ENCODE measurements around the gene BBX. TPM values are rescaled to one million over a fixed set of nuclear protein-coding genes. Genes with fewer than 3 reads are reported as not detected.

BBX gene
- polyA plus RNA-seq, 1 donor from 2014 or later = 23.8 TPM

GRCh38 chr3:107644631-107645030 lies 121.9 kb downstream of the BBX start:
- no peak overlapping the region for H3K9ac ChIP-seq (ENCODE audit: low read length)
- no peak overlapping the region for H3K27ac ChIP-seq (ENCODE audit: low read length)
- TF ChIP-seq, protein P1, sequence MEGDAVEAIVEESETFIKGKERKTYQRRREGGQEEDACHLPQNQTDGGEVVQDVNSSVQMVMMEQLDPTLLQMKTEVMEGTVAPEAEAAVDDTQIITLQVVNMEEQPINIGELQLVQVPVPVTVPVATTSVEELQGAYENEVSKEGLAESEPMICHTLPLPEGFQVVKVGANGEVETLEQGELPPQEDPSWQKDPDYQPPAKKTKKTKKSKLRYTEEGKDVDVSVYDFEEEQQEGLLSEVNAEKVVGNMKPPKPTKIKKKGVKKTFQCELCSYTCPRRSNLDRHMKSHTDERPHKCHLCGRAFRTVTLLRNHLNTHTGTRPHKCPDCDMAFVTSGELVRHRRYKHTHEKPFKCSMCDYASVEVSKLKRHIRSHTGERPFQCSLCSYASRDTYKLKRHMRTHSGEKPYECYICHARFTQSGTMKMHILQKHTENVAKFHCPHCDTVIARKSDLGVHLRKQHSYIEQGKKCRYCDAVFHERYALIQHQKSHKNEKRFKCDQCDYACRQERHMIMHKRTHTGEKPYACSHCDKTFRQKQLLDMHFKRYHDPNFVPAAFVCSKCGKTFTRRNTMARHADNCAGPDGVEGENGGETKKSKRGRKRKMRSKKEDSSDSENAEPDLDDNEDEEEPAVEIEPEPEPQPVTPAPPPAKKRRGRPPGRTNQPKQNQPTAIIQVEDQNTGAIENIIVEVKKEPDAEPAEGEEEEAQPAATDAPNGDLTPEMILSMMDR (IDR thresholded peaks at IDR 0.05; ENCODE audit: poor library complexity, severe bottlenecking) = no peak
- no peak for TF ChIP-seq EP300 (conservative IDR thresholded peaks at IDR 0.05; ENCODE audit: poor library complexity, severe bottlenecking)
- no peaks in the 10 kb centered on the region for H3K27me3 ChIP-seq (ENCODE audit: insufficient read depth, low read depth, low read length)
- H3K36me3 ChIP-seq (ENCODE audit: insufficient read depth, low read length) = no peaks in the 10 kb centered on the region
- H3K4me2 ChIP-seq (ENCODE audit: low read length) = no peak overlapping the region
- no peaks in the 10 kb centered on the region for H4K20me1 ChIP-seq (ENCODE audit: insufficient read depth)
- no peaks in the 10 kb centered on the region for H3K9me2 ChIP-seq (ENCODE audit: insufficient read depth, low read length)
- no peak overlapping the region for H3K4me3 ChIP-seq (ENCODE audit: low read length)
- no peaks in the 10 kb centered on the region for H3K79me2 ChIP-seq (replicated peaks; ENCODE audit: insufficient read depth, low read length)
- no peaks in the 10 kb centered on the region for H3F3A ChIP-seq (ENCODE audit: insufficient read depth, low read length, poor library complexity, severe bottlenecking)
- H3K9me3 ChIP-seq (ENCODE audit: low read length) = no peaks in the 10 kb centered on the region
- H2AFZ ChIP-seq (ENCODE audit: low read depth, low read length) = no peak overlapping the region

DNA sequence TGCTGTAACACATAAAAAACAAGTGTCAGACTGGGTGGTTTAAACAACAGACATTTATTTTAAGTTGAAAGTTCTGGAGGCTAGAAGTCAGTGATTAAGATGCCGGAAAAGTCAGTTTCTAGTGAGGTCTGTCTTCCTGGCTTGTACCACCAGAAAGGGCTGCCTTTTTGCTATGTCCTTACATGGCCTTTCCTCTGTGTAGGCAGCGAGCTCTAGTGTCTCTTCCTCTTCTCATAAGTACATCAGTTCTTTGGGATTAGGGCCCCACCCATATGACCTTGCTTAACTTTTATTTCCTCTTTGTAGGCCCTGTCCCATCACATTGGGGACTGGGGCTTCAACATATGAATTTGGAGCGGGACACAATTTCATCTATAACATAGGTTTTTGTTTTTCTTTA lies 128.0 kb downstream of the BBX start:
- H3K4me3 ChIP-seq (ENCODE audit: low read length) = no peak overlapping the region
- no peak overlapping the region for H3K4me2 ChIP-seq (ENCODE audit: low read length)
- H3K36me3 ChIP-seq (ENCODE audit: insufficient read depth, low read length) = no peaks in the 10 kb centered on the region
- H2AFZ ChIP-seq (ENCODE audit: low read depth, low read length) = no peak overlapping the region
- H3K27me3 ChIP-seq (ENCODE audit: insufficient read depth, low read depth, low read length) = no peaks in the 10 kb centered on the region
- H3K79me2 ChIP-seq (replicated peaks; ENCODE audit: insufficient read depth, low read length) = no peaks in the 10 kb centered on the region
- H3K9me3 ChIP-seq (ENCODE audit: low read length) = no peaks in the 10 kb centered on the region
- H3F3A ChIP-seq (ENCODE audit: insufficient read depth, low read length, poor library complexity, severe bottlenecking) = no peaks in the 10 kb centered on the region
- TF ChIP-seq MXI1 (conservative IDR thresholded peaks at IDR 0.05; ENCODE audit: poor library complexity, severe bottlenecking) = no peak
- TF ChIP-seq EZH2 (IDR thresholded peaks at IDR 0.05; ENCODE audit: borderline replicate concordance, insufficient read depth, low read length, poor library complexity, severe bottlenecking) = no peak
- no peak for TF ChIP-seq RAD21 (conservative IDR thresholded peaks at IDR 0.05)
- TF ChIP-seq TAF1 (IDR thresholded peaks at IDR 0.05; ENCODE audit: low read depth) = no peak
- TF ChIP-seq, protein P1 (IDR thresholded peaks at IDR 0.05; ENCODE audit: poor library complexity, severe bottlenecking) = no peak
- no peak for TF ChIP-seq POLR2AphosphoS5 (IDR thresholded peaks at IDR 0.05)
- no peak for TF ChIP-seq EP300 (conservative IDR thresholded peaks at IDR 0.05; ENCODE audit: poor library complexity, severe bottlenecking)
- TF ChIP-seq SMC3 (conservative IDR thresholded peaks at IDR 0.05; ENCODE audit: poor library complexity) = no peak
- TF ChIP-seq, protein P2, sequence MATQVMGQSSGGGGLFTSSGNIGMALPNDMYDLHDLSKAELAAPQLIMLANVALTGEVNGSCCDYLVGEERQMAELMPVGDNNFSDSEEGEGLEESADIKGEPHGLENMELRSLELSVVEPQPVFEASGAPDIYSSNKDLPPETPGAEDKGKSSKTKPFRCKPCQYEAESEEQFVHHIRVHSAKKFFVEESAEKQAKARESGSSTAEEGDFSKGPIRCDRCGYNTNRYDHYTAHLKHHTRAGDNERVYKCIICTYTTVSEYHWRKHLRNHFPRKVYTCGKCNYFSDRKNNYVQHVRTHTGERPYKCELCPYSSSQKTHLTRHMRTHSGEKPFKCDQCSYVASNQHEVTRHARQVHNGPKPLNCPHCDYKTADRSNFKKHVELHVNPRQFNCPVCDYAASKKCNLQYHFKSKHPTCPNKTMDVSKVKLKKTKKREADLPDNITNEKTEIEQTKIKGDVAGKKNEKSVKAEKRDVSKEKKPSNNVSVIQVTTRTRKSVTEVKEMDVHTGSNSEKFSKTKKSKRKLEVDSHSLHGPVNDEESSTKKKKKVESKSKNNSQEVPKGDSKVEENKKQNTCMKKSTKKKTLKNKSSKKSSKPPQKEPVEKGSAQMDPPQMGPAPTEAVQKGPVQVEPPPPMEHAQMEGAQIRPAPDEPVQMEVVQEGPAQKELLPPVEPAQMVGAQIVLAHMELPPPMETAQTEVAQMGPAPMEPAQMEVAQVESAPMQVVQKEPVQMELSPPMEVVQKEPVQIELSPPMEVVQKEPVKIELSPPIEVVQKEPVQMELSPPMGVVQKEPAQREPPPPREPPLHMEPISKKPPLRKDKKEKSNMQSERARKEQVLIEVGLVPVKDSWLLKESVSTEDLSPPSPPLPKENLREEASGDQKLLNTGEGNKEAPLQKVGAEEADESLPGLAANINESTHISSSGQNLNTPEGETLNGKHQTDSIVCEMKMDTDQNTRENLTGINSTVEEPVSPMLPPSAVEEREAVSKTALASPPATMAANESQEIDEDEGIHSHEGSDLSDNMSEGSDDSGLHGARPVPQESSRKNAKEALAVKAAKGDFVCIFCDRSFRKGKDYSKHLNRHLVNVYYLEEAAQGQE (IDR thresholded peaks at IDR 0.05; ENCODE audit: borderline replicate concordance) = no peak
- no peaks in the 10 kb centered on the region for H4K20me1 ChIP-seq (ENCODE audit: insufficient read depth)
- H3K9me2 ChIP-seq (ENCODE audit: insufficient read depth, low read length) = no peaks in the 10 kb centered on the region
- no peak overlapping the region for H3K27ac ChIP-seq (ENCODE audit: low read length)
- H3K9ac ChIP-seq (ENCODE audit: low read length) = no peak overlapping the region

Data from neural cell (in vitro differentiated cells).